Endodermal cell (in vitro differentiated cells): ENCODE data around the gene C11orf52. TPM values are rescaled to one million over a fixed set of nuclear protein-coding genes. Genes with fewer than 3 reads are reported as not detected.

ENCODE experiments used
- DNase-seq: peaks from one replicate; pipeline ENCODE4 v3.0.0-alpha.2; 2017
- H3K27ac ChIP-seq: 2 replicates; pipeline ENCODE4 v1.5.1; 2013; ENCODE audit warnings: mild to moderate bottlenecking, low read depth, low read length, moderate library complexity
- H3K27me3 ChIP-seq: 2 replicates; pipeline ENCODE4 v1.6.1; 2013; ENCODE audit warnings: mild to moderate bottlenecking, low read length, moderate library complexity; ENCODE audit not compliant: insufficient read depth, control insufficient read depth, poor library complexity, severe bottlenecking
- H3K36me3 ChIP-seq: 2 replicates; pipeline ENCODE4 v1.7.0; 2013; ENCODE audit warnings: mild to moderate bottlenecking, low read length, moderate library complexity; ENCODE audit not compliant: control insufficient read depth, insufficient read depth
- H3K4me1 ChIP-seq: one replicate; pipeline ENCODE4 v1.7.0; 2013; ENCODE audit warnings: low read length; ENCODE audit not compliant: control insufficient read depth, insufficient read depth
- H3K4me3 ChIP-seq: 2 replicates; pipeline ENCODE4 v1.5.1; 2013; ENCODE audit warnings: mild to moderate bottlenecking, low read length, moderate library complexity
- H3K9ac ChIP-seq: 2 replicates; pipeline ENCODE4 v1.6.1; 2013; ENCODE audit warnings: mild to moderate bottlenecking, low read length, moderate library complexity; ENCODE audit not compliant: poor library complexity, severe bottlenecking; ENCODE audit errors: extremely low read depth
- H3K9me3 ChIP-seq: 2 replicates; pipeline ENCODE4 v1.6.1; 2013; ENCODE audit warnings: mild to moderate bottlenecking, low read length, moderate library complexity; ENCODE audit not compliant: control insufficient read depth
- H3K27ac Mint-ChIP-seq: 2 replicates; pipeline ENCODE4 v1.8.0; 2020; ENCODE audit warnings: mixed read lengths
- H3K27me3 Mint-ChIP-seq: 2 replicates; pipeline ENCODE4 v1.8.0; 2021; ENCODE audit warnings: mild to moderate bottlenecking, mixed read lengths; ENCODE audit not compliant: insufficient read depth
- H3K36me3 Mint-ChIP-seq: 2 replicates; pipeline ENCODE4 v1.8.0; 2020; ENCODE audit warnings: low read depth, mixed read lengths
- H3K4me1 Mint-ChIP-seq: 2 replicates; pipeline ENCODE4 v1.8.0; 2020; ENCODE audit warnings: mixed read lengths
- H3K4me3 Mint-ChIP-seq: 2 replicates; pipeline ENCODE4 v1.8.0; 2020; ENCODE audit warnings: mild to moderate bottlenecking, moderate library complexity, mixed read lengths
- H3K9me3 Mint-ChIP-seq: 2 replicates; pipeline ENCODE4 v1.8.0; 2020; ENCODE audit warnings: mild to moderate bottlenecking, mixed read lengths
- WGBS, 2 experiments: methylation state at CpG; one replicate each; pipeline versions ENCODE4 v1.1.5 to v1.1.7; 2013; ENCODE audit warnings: missing lambda C conversion rate in 2 of 2, mixed read lengths in 1 of 2; ENCODE audit not compliant: insufficient coverage in 1 of 2, insufficient read length in 1 of 2; 5-methylcytosine and 5-hydroxymethylcytosine counted together
- total RNA-seq, 2 donors: library from RNA; stranded (reverse); fragmentation: NEBNext Ultra II Directional in 1 of 2; extraction: Animal tissue kit (Norgen Biotek cat#: 25700) in 1 of 2; gene quantifications; 2 replicates in 1 of 2; 3 replicates in 1 of 2; pipeline ENCODE4 v1.2.1, GENCODE V29; 2021
- TF ChIP-seq, protein P1 (sequence below): fragments of 200-600 bp; sonication (generic); conservative IDR thresholded peaks from 2 replicates; pipeline ENCODE4 v1.5.0; 2021; ENCODE audit warnings: antibody characterized with exemption, mild to moderate bottlenecking

Gene C11orf52
- total RNA-seq, 2 donors from 2014 or later = 2.6 to 3.8 TPM

GRCh38 chr11:111886032-111886431, 32.7 kb upstream of the C11orf52 start:
- Histone ChIP-seq H3K27ac (no peak overlapping the region), H3K27me3 (no peaks in the 10 kb centered on the region), H3K9ac (no peak overlapping the region), H3K4me1 (no peaks in the 10 kb centered on the region), H3K4me3 (no peak overlapping the region), H3K9me3 (no peaks in the 10 kb centered on the region), H3K36me3 (no peaks in the 10 kb centered on the region)
- Mint-ChIP-seq H3K27me3 (peaks cover 3% of the 10 kb centered on the region), H3K27ac (no peak overlapping the region), H3K4me3 (no peak overlapping the region), H3K9me3 (no peaks in the 10 kb centered on the region), H3K36me3 (no peaks in the 10 kb centered on the region), H3K4me1 (no peaks in the 10 kb centered on the region)
- DNase-seq = no peak
- 92% methylated on average over 1 of the region's 4 CpGs; no CpG with 5 or more reads in 1 of the 2 experiments for WGBS, 2 experiments
- TF ChIP-seq, protein P1, sequence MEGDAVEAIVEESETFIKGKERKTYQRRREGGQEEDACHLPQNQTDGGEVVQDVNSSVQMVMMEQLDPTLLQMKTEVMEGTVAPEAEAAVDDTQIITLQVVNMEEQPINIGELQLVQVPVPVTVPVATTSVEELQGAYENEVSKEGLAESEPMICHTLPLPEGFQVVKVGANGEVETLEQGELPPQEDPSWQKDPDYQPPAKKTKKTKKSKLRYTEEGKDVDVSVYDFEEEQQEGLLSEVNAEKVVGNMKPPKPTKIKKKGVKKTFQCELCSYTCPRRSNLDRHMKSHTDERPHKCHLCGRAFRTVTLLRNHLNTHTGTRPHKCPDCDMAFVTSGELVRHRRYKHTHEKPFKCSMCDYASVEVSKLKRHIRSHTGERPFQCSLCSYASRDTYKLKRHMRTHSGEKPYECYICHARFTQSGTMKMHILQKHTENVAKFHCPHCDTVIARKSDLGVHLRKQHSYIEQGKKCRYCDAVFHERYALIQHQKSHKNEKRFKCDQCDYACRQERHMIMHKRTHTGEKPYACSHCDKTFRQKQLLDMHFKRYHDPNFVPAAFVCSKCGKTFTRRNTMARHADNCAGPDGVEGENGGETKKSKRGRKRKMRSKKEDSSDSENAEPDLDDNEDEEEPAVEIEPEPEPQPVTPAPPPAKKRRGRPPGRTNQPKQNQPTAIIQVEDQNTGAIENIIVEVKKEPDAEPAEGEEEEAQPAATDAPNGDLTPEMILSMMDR = no peak

- no peaks in the 10 kb centered on the region for H3K4me1 Mint-ChIP-seq
- Histone ChIP-seq H3K9me3 (no peaks in the 10 kb centered on the region), H3K27me3 (no peaks in the 10 kb centered on the region), H3K9ac (no peak overlapping the region), H3K27ac (no peak overlapping the region), H3K36me3 (no peaks in the 10 kb centered on the region), H3K4me3 (no peak overlapping the region), H3K4me1 (no peaks in the 10 kb centered on the region)
- H3K27me3 Mint-ChIP-seq = peaks cover 4% of the 10 kb centered on the region
- no peak overlapping the region for H3K27ac Mint-ChIP-seq
- H3K4me3 Mint-ChIP-seq = no peak overlapping the region
- DNase-seq = no peak
- H3K36me3 Mint-ChIP-seq = no peaks in the 10 kb centered on the region
- TF ChIP-seq, protein P1 = no peak
- 93% methylated on average over 2 of the region's 2 CpGs; no CpG with 5 or more reads in 1 of the 2 experiments for WGBS, 2 experiments
- H3K9me3 Mint-ChIP-seq = peaks cover 3% of the 10 kb centered on the region
Observed at GRCh38 chr11:111886844-111887243, 31.9 kb upstream of the C11orf52 start.

- H3K36me3 ChIP-seq = no peaks in the 10 kb centered on the region
Observed at GRCh38 chr11:111905411-111905810, 13.3 kb upstream of the C11orf52 start.

More at GRCh38 chr11:111905411-111905810, 13.3 kb upstream of the C11orf52 start:
- no peaks in the 10 kb centered on the region for H3K27me3 ChIP-seq
- peaks cover 9% of the 10 kb centered on the region for H3K4me1 ChIP-seq
- Mint-ChIP-seq H3K36me3 (no peaks in the 10 kb centered on the region), H3K27ac (no peak overlapping the region), H3K27me3 (no peaks in the 10 kb centered on the region), H3K4me1 (peaks cover 18% of the 10 kb centered on the region), H3K9me3 (peaks cover 3% of the 10 kb centered on the region), H3K4me3 (no peak overlapping the region)
- H3K9me3 ChIP-seq = no peaks in the 10 kb centered on the region
- TF ChIP-seq, protein P1 = no peak
- H3K4me3 ChIP-seq = no peak overlapping the region
- H3K9ac ChIP-seq = no peak overlapping the region
- no peak overlapping the region for H3K27ac ChIP-seq
- WGBS, 2 experiments = 71 to 97% methylated on average over 1 to 2 of the region's 2 CpGs
- DNase-seq = no peak
